Spleen (tissue), 11 donors: ENCODE measurements around the gene SIGLEC9. TPM values are rescaled to one million over a fixed set of nuclear protein-coding genes. Genes with fewer than 3 reads are reported as not detected.
A peak's percentile ranks its signal among the peaks of the same experiment; 100 is the strongest.

ENCODE experiments used
- DNase-seq: peaks from one replicate; pipeline ENCODE4 v3.0.0-alpha.2; 2020
- H3K27ac ChIP-seq, 8 donors: fragments of 200-600 bp; sonication (generic) in 7 of 8; 1 replicate in 4 of 8; 2 replicates in 4 of 8; pipeline versions ENCODE4 v1.5.0 to v1.8.0; 2016 to 2021; ENCODE audit warnings: inconsistent platforms in 4 of 8, mild to moderate bottlenecking in 4 of 8, moderate library complexity in 1 of 8
- H3K27me3 ChIP-seq, 7 donors: fragments of 200-600 bp; sonication (generic) in 6 of 7; replicated peaks in 1 of 7; 1 replicate in 4 of 7; 2 replicates in 3 of 7; pipeline versions ENCODE4 v1.5.0 to v1.8.0; 2016 to 2021; ENCODE audit warnings: inconsistent platforms in 3 of 7, mild to moderate bottlenecking in 1 of 7
- H3K36me3 ChIP-seq, 6 donors: fragments of 200-600 bp; sonication (generic) in 5 of 6; 1 replicate in 4 of 6; 2 replicates in 2 of 6; pipeline versions ENCODE4 v1.5.0 to v1.8.0; 2016 to 2021; ENCODE audit warnings: inconsistent platforms in 2 of 6
- H3K4me1 ChIP-seq, 6 donors: fragments of 200-600 bp; sonication (generic) in 5 of 6; 1 replicate in 3 of 6; 2 replicates in 3 of 6; pipeline versions ENCODE4 v1.5.0 to v1.8.0; 2016 to 2021; ENCODE audit warnings: inconsistent platforms in 3 of 6
- H3K4me3 ChIP-seq, 8 donors: fragments of 200-600 bp; sonication (generic) in 7 of 8; 1 replicate in 4 of 8; 2 replicates in 4 of 8; pipeline versions ENCODE4 v1.5.0 to v1.8.0; 2016 to 2021; ENCODE audit warnings: inconsistent platforms in 4 of 8, mild to moderate bottlenecking in 4 of 8, moderate library complexity in 2 of 8
- H3K9me3 ChIP-seq, 8 donors: fragments of 200-600 bp; sonication (generic) in 7 of 8; 1 replicate in 4 of 8; 2 replicates in 4 of 8; pipeline versions ENCODE4 v1.5.0 to v1.8.0; 2016 to 2021; ENCODE audit warnings: inconsistent platforms in 4 of 8
- CTCF ChIP-seq, 11 experiments: fragments of 200-600 bp in 7 of 11; fragments of 450-650 bp in 4 of 11; sonication (generic) in 4 of 11; IDR thresholded peaks in 8 of 11; conservative IDR thresholded peaks in 3 of 11; 1 replicate in 7 of 11; 2 replicates in 4 of 11; pipeline versions ENCODE4 v1.4.0 to v1.8.0; 2016 to 2021; ENCODE audit warnings: antibody characterized with exemption in 11 of 11, inconsistent platforms in 4 of 11, mild to moderate bottlenecking in 1 of 11
- POLR2A ChIP-seq, 3 donors: fragments of 450-650 bp; IDR thresholded peaks; one replicate each; pipeline ENCODE4 v1.5.1; 2017; ENCODE audit warnings: antibody characterized with exemption in 3 of 3, mild to moderate bottlenecking in 1 of 3
- POLR2AphosphoS5 ChIP-seq, 3 donors: sonication (generic); formaldehyde crosslinking; IDR thresholded peaks; one replicate each; pipeline ENCODE4 v1.5.1; 2017; ENCODE audit warnings: antibody characterized with exemption in 3 of 3
- WGBS, 5 donors: extraction: QIAGEN DNeasy Blood & Tissue Kit in 3 of 5; methylation state at CpG; one replicate each; pipeline versions ENCODE4 v1.1.5 to v1.1.7; 2013 to 2018; 5-methylcytosine and 5-hydroxymethylcytosine counted together
- intact Hi-C: fragments of 100-400 bp; cut with DNase I; formaldehyde crosslinking; loops from one replicate; pipeline ENCODE4 v1.15.0; 2023; ENCODE audit warnings: low total_unique reads
- polyA plus RNA-seq, 3 donors: library from polyadenylated mRNA; stranded (reverse); fragments of 200-250 nt; gene quantifications; one replicate each; pipeline ENCODE4 v1.2.1, GENCODE V29; 2013
- total RNA-seq, 7 donors: library from RNA; depleted of rRNA in 3 of 7; stranded (reverse); fragments of >200 nt in 3 of 7; fragmentation: NEBNext Ultra II Directional in 4 of 7; extraction: Animal tissue kit (Norgen Biotek cat#: 25700) in 4 of 7; gene quantifications; one replicate each; pipeline versions ENCODE4 v1.1.0 to v1.2.1, GENCODE V29; 2016 to 2021
- donor health status: healthy with polysubstance abuse.
- donor health status: DM: no; HTN: no; CAD: no; lungs with moderate emphysema.
- donor health status: DM: no; HTN: no; CAD: no.
- donor health status: Bipolar disorder and iron deficiency.
- donor health status: healthy.
- donor health status: DM: no; HTN: no; CAD: no.
- donor health status: DM: yes; HTN: yes; CAD: no.

The SIGLEC9 gene
- total and polyA plus RNA-seq, 10 donors: 4.6 to 81.3 (median 37.8) TPM

- Histone ChIP-seq H3K4me3 (no peak overlapping the region), H3K27ac (no peak overlapping the region), H3K27me3 (no peaks in the 10 kb centered on the region), H3K36me3 (peaks cover 0 to 13% (median 0%) of the 10 kb centered on the region in 6 donors), H3K4me1 (peaks cover 0 to 15% (median 7%) of the 10 kb centered on the region in 6 donors), H3K9me3 (no peaks in the 10 kb centered on the region)
- TF ChIP-seq CTCF (IDR thresholded peaks at IDR 0.05 in 8 of 11, conservative IDR thresholded peaks at IDR 0.05 in 3 of 11) (no peak), POLR2AphosphoS5 (IDR thresholded peaks at IDR 0.05) (no peak), POLR2A (IDR thresholded peaks at IDR 0.05) (no peak)
- 61 to 77% (median 70%) methylated on average over 16 of the region's 16 CpGs for WGBS, 5 donors
- DNase-seq: peak; percentile 19
- intact Hi-C loops: no loop called here
Observed at GRCh38 chr19:51091895-51092873, 32.5 kb upstream of the SIGLEC9 start.

GRCh38 chr19:51093101-51093500, 31.6 kb upstream of the SIGLEC9 start:
- Histone ChIP-seq H3K27ac (no peak overlapping the region), H3K4me1 (peaks cover 0 to 18% (median 9%) of the 10 kb centered on the region in 6 donors), H3K36me3 (peaks cover 0 to 18% (median 2%) of the 10 kb centered on the region in 6 donors), H3K4me3 (no peak overlapping the region), H3K27me3 (no peaks in the 10 kb centered on the region), H3K9me3 (no peaks in the 10 kb centered on the region)
- intact Hi-C loops: no loop called here
- DNase-seq: no peak
- 87 to 91% (median 89%) methylated on average over 8 of the region's 8 CpGs for WGBS, 5 donors
- no peak for TF ChIP-seq POLR2A (IDR thresholded peaks at IDR 0.05)

- Histone ChIP-seq H3K4me3 (no peak overlapping the region), H3K4me1 (peaks cover 0 to 18% (median 9%) of the 10 kb centered on the region in 6 donors), H3K27ac (no peak overlapping the region), H3K36me3 (peaks cover 0 to 23% (median 4%) of the 10 kb centered on the region in 6 donors), H3K9me3 (no peaks in the 10 kb centered on the region), H3K27me3 (no peaks in the 10 kb centered on the region)
- DNase-seq: no peak
- intact Hi-C loops: no loop called here
- no peak for TF ChIP-seq CTCF (IDR thresholded peaks at IDR 0.05 in 8 of 11, conservative IDR thresholded peaks at IDR 0.05 in 3 of 11)
- 83 to 91% (median 85%) methylated on average over 22 of the region's 22 CpGs for WGBS, 5 donors
Observed at GRCh38 chr19:51093510-51094345, 31.0 kb upstream of the SIGLEC9 start.

GRCh38 chr19:51094696-51095279, 29.9 kb upstream of the SIGLEC9 start:
- no peak for DNase-seq
- intact Hi-C loops: no loop called here
- 21 to 37% (median 34%) methylated on average over 13 to 15 of the region's 15 CpGs for WGBS, 5 donors
- Histone ChIP-seq H3K27ac (no peak overlapping the region), H3K27me3 (no peaks in the 10 kb centered on the region), H3K9me3 (no peaks in the 10 kb centered on the region), H3K4me3 (no peak overlapping the region), H3K4me1 (peaks cover 0 to 26% (median 9%) of the 10 kb centered on the region in 6 donors), H3K36me3 (peaks cover 0 to 34% (median 10%) of the 10 kb centered on the region in 6 donors)
- TF ChIP-seq POLR2AphosphoS5 (IDR thresholded peaks at IDR 0.05): no peak
- TF ChIP-seq CTCF (IDR thresholded peaks at IDR 0.05 in 8 of 11, conservative IDR thresholded peaks at IDR 0.05 in 3 of 11): peak in 7 of 11 experiments; percentile 52 to 75 (median 62)
